ENCODE results near the gene TBL1XR1.
"Not testable (repeated sequence)": the region's sequence is repeated elsewhere in the genome, so short reads cannot be mapped to it uniquely, and the experiment has no call there.

TBL1XR1 gene

GRCh38 chr3:177026505-177027277 is 170.6 kb downstream of the TBL1XR1 start:
- TF ChIP-seq GATA1 (IDR thresholded peaks at IDR 0.05; ENCODE audit: low read depth, low read length): no peak
- TF ChIP-seq POLR2A (IDR thresholded peaks at IDR 0.05; ENCODE audit: low read length): no peak
- peak; percentile 40 to 73 for DNase-seq

DNA sequence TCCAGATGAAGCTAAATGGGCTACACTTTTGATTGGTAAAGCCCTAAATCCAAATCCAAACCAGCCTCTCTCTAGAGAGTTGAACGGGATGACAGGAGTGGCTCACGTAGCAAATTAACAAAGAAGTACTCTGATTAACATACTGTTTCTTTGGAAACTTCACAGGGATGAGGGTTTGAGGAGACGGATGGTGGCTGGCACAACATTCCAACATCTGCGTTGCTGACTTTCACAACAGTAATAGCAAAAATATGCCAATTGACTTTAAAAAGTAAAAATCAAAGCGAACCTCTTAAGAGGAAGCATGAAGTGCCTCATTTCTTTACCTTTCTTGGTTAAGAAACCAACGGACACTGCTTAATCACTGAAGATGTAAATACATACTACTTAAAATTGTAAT is 181.4 kb downstream of the TBL1XR1 start:
- no peak for DNase-seq
- TF ChIP-seq GATA1 (IDR thresholded peaks at IDR 0.05; ENCODE audit: low read depth, low read length): no peak
- TF ChIP-seq POLR2A (IDR thresholded peaks at IDR 0.05; ENCODE audit: low read length): no peak

DNA sequence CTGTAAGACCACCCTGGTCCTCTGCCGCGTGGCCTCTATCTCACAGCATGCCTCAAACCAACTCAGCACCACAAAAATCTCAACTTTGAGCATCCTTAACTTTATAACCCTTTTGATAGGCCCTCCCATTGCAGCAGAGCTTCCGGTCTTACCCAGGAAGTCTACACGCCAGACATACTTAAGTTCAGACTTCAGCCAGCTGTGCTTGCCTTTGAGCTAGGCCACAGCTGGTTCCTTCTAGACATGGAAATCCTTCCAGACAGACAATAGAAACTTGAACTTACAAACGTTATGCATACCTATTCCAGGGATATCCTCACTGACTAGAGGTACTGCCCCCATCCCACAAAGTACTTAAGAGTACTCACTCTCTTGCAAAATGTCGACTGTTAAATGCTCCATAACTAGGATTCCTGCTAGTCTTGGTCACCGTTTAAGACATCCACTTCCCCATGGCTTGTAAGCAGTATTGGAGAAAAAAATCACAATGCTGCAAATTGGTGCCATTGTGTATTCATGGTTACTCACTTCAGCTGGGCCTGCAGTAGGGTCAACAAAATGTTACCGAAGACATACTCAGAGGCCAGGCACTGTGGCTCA is 183.5 kb downstream of the TBL1XR1 start:
- TF ChIP-seq POLR2A (IDR thresholded peaks at IDR 0.05; ENCODE audit: low read length) (no peak), GATA1 (IDR thresholded peaks at IDR 0.05; ENCODE audit: low read depth, low read length) (no peak)
- DNase-seq: no peak

DNA sequence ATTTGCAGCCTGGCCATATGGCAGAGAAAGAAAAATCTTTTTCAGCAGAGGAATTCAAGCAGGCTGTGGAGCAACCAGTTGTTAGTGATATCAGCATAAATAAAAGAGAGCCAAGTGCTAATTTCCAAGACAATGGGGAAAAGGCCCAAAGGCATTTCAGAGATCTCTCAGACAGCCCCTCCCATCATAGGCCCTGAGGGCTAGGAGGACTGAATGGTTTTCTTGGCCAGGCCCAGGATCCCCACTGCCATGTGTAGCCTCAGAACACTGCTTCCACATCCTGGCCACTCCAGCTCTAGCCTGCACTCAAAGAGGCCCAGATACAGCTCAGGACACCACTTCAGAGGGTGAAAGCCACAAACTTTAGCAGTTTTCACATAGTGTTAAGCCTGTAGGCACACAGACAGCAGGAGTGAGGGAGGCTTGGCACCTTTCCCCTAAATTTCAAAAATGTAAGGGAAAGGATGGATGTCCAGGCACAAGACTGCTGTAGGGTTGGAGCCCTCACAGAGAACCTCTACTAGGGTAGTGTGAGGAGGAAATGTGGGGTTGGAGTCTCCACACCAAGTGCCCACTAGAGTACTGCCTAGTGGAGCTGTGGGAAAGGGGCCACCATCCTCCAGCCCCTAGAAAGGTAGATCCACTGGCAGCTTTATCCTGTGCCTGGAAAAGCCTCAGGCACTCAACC is 191.4 kb downstream of the TBL1XR1 start:
- TF ChIP-seq GATA1 (IDR thresholded peaks at IDR 0.05; ENCODE audit: low read depth, low read length) (no peak), POLR2A (IDR thresholded peaks at IDR 0.05; ENCODE audit: low read length) (no peak)
- DNase-seq: no peak

GRCh38 chr3:177000159-177000558 is 197.1 kb downstream of the TBL1XR1 start:
- not testable (repeated sequence) for DNase-seq

GRCh38 chr3:176995946-176996345 is 201.3 kb downstream of the TBL1XR1 start:
- TF ChIP-seq POLR2A (IDR thresholded peaks at IDR 0.05; ENCODE audit: low read length) (no peak), GATA1 (IDR thresholded peaks at IDR 0.05; ENCODE audit: low read depth, low read length) (no peak)
- DNase-seq: no peak

GRCh38 chr3:176994891-176995781 is 202.1 kb downstream of the TBL1XR1 start:
- DNase-seq: no peak
- no peak for TF ChIP-seq GATA1 (IDR thresholded peaks at IDR 0.05; ENCODE audit: low read depth, low read length)
- no peak for TF ChIP-seq POLR2A (IDR thresholded peaks at IDR 0.05; ENCODE audit: low read length)

GRCh38 chr3:176994393-176994792 is 202.9 kb downstream of the TBL1XR1 start:
- TF ChIP-seq POLR2A (IDR thresholded peaks at IDR 0.05; ENCODE audit: low read length): no peak
- no peak for TF ChIP-seq GATA1 (IDR thresholded peaks at IDR 0.05; ENCODE audit: low read depth, low read length)
- DNase-seq: no peak

DNA sequence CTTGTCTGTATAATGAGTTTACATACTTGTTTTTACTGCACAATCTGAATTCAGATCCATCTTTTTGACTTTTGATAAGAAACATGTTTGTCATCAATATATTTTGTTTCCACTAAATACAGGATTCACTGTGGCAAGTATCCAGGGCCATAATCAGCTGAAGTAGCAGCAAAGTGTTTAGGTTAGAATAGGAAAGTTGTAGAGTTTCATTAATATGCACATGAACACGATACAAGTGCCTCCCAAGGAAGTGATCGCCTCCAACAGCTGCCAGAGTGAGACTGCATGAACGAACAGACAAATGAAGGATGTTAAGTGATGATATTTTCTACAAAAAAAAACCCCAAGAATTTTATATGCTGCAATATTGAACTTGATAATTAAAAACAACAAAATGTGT is 204.3 kb downstream of the TBL1XR1 start:
- no peak for DNase-seq
- TF ChIP-seq POLR2A (IDR thresholded peaks at IDR 0.05; ENCODE audit: low read length) (no peak), GATA1 (IDR thresholded peaks at IDR 0.05; ENCODE audit: low read depth, low read length) (no peak)

DNA sequence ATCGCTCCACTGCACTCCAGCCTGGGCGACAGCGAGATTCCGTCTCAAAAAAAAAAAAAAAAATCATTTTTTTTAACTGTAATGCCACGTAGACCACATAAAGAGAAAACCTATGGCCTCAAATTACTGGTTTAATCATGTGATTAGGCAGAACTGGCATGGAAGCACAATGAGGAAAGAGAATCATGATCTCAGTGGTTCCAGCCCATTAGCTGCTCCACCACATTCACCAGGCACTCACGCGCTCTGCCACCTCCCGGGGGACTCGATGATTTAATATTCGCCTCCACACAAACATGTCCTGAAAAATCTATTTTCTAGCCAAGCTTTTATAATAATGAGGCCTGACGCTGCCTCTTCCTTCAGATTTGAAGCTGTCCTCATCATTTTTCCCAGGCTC is 204.7 kb downstream of the TBL1XR1 start:
- DNase-seq: no peak
- TF ChIP-seq POLR2A (IDR thresholded peaks at IDR 0.05; ENCODE audit: low read length): no peak
- TF ChIP-seq GATA1 (IDR thresholded peaks at IDR 0.05; ENCODE audit: low read depth, low read length): no peak

DNA sequence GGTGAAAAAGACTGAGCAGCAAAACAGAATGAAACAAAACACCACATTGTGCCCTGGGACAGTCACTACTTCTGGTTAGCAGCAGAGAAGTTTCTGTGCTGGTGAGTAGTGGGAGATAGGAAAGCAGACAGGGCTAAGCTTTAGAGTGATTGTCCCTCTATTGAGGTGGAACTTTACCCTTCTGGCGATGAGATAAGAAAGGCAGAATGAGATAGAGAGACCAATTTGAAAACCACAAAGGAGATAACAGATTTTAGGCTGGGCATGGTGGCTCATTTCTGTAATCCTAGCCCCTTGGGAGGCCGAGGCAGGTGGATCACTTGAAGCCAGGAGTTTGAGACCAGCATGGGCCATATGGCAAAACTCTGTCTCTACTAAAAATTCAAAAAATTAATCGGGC is 208.5 kb downstream of the TBL1XR1 start:
- TF ChIP-seq POLR2A (IDR thresholded peaks at IDR 0.05; ENCODE audit: low read length) (no peak), GATA1 (IDR thresholded peaks at IDR 0.05; ENCODE audit: low read depth, low read length) (no peak)
- DNase-seq: peak in 1 of 2 experiments; percentile 25

DNA sequence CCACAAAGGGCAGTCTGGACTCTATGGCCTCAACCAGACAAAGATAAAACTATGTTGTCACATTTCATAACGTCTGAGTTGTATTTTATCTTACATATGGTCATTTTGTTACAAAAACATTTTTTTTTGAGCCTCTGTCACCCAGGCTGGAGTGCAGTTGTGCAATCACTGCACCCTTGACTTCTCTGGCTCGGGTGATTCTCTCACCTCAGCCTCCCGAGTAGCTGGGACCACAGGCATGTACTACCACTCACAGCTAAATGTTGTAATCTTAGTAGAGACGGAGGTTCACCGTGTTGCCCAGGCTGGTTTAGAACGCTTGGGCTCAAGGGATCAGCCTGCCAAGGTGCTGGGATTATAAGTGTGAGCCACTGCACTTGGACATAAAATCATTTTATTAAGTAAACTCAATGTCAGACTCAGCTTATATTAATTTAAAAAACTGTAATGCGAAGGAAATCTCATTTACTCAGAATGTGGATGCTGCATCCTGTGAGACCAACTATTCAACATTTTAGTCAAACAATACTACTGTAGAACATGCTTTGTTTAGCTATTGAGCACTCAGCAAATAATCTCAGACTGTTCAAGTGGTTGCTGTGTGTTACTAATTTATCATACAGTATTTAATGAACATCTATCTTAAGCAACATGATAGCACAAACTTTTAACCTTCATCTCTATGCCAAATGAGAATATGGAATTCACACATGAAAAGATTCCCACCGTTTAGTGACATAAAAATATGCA is 209.2 kb downstream of the TBL1XR1 start:
- TF ChIP-seq GATA1 (IDR thresholded peaks at IDR 0.05; ENCODE audit: low read depth, low read length) (no peak), POLR2A (IDR thresholded peaks at IDR 0.05; ENCODE audit: low read length) (no peak)
- no peak for DNase-seq

DNA sequence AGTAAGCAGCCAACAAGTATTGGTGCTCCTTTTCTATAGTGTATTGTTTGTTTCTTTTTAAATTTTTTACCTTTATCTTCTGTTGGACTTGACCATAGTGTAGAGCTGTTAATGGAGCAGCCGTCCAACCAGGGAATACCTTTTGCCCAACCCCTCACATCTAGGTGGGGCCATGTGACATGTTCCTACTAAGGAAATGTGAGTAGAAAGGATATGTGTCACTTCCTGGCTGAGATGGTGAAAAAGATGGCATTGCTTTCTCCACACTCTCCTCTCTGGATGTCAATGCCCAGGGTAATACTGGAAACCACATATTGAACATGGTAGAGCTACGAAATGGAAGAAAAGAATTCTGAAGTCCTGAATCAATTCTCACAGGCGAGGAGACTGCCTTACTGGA is 218.8 kb downstream of the TBL1XR1 start:
- no peak for TF ChIP-seq POLR2A (IDR thresholded peaks at IDR 0.05; ENCODE audit: low read length)
- no peak for TF ChIP-seq GATA1 (IDR thresholded peaks at IDR 0.05; ENCODE audit: low read depth, low read length)
- DNase-seq: no peak
